ENCODE data around the gene BGN.

DNA sequence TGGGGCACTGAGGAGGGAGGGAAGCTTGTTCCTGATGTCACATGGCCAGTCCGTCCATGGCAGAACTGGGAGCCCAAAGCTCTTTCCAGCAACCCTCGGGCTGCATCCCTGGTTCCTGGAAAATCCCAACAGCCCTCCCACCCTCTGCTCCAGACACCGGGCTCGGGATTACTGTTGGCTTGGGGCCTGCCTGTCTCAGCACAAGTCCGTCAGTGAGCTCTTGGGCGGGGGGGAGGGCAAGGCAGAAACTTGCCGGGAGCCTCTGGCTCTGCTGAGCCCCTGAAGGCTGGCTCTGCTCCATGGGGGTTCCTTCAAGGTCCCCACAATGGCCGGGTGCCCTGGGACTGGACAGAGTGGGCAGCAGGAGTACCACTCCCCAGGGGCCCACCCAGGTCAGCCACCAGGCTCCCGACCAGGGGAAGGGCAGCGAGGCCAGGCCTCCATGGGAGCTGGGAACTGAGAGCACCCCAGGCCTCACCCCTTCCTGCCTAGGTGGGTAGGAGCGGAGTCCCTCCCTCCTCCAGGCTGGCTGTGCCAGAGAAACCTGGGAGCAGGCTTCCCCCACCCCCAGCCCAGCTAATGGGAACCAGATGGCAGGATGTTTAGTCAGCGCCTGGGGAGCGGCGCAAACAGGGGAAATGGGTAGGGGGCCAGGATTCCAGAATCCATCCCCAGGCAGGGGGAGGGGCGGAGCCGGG is 18.0 kb upstream of the BGN start:
- no peak for TF ChIP-seq POLR2A (IDR thresholded peaks at IDR 0.05; ENCODE audit: extremely low read depth, insufficient read length)
- TF ChIP-seq, protein P1, sequence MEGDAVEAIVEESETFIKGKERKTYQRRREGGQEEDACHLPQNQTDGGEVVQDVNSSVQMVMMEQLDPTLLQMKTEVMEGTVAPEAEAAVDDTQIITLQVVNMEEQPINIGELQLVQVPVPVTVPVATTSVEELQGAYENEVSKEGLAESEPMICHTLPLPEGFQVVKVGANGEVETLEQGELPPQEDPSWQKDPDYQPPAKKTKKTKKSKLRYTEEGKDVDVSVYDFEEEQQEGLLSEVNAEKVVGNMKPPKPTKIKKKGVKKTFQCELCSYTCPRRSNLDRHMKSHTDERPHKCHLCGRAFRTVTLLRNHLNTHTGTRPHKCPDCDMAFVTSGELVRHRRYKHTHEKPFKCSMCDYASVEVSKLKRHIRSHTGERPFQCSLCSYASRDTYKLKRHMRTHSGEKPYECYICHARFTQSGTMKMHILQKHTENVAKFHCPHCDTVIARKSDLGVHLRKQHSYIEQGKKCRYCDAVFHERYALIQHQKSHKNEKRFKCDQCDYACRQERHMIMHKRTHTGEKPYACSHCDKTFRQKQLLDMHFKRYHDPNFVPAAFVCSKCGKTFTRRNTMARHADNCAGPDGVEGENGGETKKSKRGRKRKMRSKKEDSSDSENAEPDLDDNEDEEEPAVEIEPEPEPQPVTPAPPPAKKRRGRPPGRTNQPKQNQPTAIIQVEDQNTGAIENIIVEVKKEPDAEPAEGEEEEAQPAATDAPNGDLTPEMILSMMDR (IDR thresholded peaks at IDR 0.05; ENCODE audit: low read depth, low read length): no peak
